ENCODE measurements around the gene PLOD3.

DNA sequence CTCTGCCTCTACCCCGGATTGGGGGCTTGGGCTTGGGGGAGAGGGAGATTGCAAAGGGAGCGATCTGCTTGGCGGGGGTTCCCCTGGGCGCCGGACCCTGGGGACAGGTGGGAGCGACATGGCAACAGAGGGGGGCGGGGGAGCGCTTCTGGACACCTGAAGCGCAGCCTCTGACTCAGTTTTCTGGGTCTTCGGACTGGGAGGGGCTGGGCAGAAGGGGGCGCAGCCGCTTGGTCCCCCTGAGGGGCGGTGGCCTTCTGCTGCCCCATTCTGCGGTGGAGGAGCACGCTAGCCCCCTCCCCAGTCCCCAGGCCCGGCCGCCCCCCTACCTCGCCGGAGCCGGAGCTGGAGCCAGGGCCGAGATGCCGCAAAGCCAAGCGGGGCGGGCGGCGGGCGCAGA is 37.7 kb downstream of the PLOD3 start:
- TF ChIP-seq, protein P1, sequence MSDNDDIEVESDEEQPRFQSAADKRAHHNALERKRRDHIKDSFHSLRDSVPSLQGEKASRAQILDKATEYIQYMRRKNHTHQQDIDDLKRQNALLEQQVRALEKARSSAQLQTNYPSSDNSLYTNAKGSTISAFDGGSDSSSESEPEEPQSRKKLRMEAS (IDR thresholded peaks at IDR 0.05) = no peak
- TF ChIP-seq ZBTB7A (IDR thresholded peaks at IDR 0.05; ENCODE audit: low read depth) (no peak), EP300 (IDR thresholded peaks at IDR 0.05; ENCODE audit: borderline replicate concordance) (no peak), RAD21 (IDR thresholded peaks at IDR 0.05; ENCODE audit: low read depth) (no peak), TAF1 (IDR thresholded peaks at IDR 0.05; ENCODE audit: low read depth) (no peak), CEBPB (IDR thresholded peaks at IDR 0.05) (no peak), TCF12 (IDR thresholded peaks at IDR 0.05; ENCODE audit: low read depth) (no peak)
- TF ChIP-seq, protein P2, sequence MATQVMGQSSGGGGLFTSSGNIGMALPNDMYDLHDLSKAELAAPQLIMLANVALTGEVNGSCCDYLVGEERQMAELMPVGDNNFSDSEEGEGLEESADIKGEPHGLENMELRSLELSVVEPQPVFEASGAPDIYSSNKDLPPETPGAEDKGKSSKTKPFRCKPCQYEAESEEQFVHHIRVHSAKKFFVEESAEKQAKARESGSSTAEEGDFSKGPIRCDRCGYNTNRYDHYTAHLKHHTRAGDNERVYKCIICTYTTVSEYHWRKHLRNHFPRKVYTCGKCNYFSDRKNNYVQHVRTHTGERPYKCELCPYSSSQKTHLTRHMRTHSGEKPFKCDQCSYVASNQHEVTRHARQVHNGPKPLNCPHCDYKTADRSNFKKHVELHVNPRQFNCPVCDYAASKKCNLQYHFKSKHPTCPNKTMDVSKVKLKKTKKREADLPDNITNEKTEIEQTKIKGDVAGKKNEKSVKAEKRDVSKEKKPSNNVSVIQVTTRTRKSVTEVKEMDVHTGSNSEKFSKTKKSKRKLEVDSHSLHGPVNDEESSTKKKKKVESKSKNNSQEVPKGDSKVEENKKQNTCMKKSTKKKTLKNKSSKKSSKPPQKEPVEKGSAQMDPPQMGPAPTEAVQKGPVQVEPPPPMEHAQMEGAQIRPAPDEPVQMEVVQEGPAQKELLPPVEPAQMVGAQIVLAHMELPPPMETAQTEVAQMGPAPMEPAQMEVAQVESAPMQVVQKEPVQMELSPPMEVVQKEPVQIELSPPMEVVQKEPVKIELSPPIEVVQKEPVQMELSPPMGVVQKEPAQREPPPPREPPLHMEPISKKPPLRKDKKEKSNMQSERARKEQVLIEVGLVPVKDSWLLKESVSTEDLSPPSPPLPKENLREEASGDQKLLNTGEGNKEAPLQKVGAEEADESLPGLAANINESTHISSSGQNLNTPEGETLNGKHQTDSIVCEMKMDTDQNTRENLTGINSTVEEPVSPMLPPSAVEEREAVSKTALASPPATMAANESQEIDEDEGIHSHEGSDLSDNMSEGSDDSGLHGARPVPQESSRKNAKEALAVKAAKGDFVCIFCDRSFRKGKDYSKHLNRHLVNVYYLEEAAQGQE (IDR thresholded peaks at IDR 0.05; ENCODE audit: low read depth) = no peak
- TF ChIP-seq, protein P3, sequence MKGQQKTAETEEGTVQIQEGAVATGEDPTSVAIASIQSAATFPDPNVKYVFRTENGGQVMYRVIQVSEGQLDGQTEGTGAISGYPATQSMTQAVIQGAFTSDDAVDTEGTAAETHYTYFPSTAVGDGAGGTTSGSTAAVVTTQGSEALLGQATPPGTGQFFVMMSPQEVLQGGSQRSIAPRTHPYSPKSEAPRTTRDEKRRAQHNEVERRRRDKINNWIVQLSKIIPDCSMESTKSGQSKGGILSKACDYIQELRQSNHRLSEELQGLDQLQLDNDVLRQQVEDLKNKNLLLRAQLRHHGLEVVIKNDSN (IDR thresholded peaks at IDR 0.05) = no peak
